Measurements from ENCODE around the gene ZYX. TPM values are rescaled to one million over a fixed set of nuclear protein-coding genes. Genes with fewer than 3 reads are reported as not detected.

Gene ZYX
- total and polyA plus RNA-seq, 2 donors (not counting 1 experiment from before 2014, with no cell fraction given) = 32.3 to 53.8 TPM

DNA sequence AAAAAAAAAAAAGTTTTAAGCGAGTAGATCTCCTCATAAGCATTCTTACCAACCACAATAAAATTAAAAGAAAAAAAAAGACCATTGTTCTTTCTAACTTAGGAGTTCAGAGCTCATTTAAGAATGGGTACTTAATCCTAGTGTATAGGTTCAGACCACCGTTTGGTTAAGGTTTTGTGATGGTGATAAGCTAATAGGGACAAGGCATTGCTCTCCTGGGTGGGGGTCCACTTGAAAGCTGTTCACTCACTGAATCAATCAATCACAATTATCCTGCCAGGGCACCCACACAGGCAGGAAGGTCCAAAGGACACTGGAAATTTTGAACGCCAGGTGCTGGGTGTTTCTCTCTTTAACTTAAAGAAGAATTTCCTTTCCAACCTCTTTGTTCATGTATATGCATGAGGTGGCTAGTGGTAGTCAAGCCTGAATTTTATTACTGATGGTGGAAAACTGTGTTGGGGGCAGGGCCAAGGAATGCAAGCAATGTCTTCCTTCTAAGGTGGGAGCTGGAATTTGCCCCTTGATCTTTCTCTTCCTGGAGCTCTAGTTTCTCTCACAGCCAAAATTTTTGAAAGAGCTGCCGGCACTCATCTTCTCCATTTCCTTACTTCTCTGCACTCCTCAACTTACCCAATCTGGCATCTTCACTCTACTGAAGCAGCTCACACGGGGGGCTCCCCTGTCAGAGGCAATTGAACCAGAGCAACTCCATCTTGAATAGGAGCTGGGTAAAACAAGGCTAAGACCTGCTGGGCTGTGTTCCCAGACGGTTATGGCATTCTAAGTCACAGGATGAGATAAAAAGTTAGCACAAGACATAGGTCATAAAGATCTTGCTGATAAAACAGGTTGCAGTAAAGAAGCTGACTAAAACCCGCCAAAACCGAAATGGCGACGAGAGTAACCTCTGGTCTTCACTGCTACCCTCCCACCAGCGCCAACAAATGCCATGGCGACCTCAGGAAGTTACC lies 11.2 kb upstream of the ZYX start:
- no peaks in the 10 kb centered on the region for H3K79me2 ChIP-seq (ENCODE audit: control insufficient read depth, insufficient read depth, low read length)
- H4K20me1 ChIP-seq (ENCODE audit: control insufficient read depth, insufficient read depth, low read length, poor library complexity, severe bottlenecking) = no peaks in the 10 kb centered on the region
- WGBS (ENCODE audit: insufficient coverage) = 93% methylated on average over 3 of the region's 12 CpGs
- CTCF ChIA-PET = interaction anchor here (0.7 to 2.5 kb wide), 4 partner anchors 10 to 130 kb away, joined by 3 to 12 read pairs (median 6); no protein-coding TSS in a partner anchor
- H3K4me1 ChIP-seq (ENCODE audit: control insufficient read depth in 2 of 2, insufficient read depth in 2 of 2, low read length in 2 of 2) = peaks cover 12 to 18% of the 10 kb centered on the region in 2 donors
- peaks cover 17% of the 10 kb centered on the region for H3K4me1 Mint-ChIP-seq
- DNase-seq (no peak), ATAC-seq (ENCODE audit: low read depth) (no peak)
- H3K4me3 ChIP-seq (ENCODE audit: control extremely low read depth in 1 of 5, extremely low read depth in 1 of 5, insufficient read depth in 1 of 5, low read depth in 2 of 5, low read length in 4 of 5) = no peak overlapping the region
- no peak for TF ChIP-seq EZH2 (IDR thresholded peaks at IDR 0.05; ENCODE audit: borderline replicate concordance, insufficient read depth, low read depth, low read length, poor library complexity, severe bottlenecking)
- TF ChIP-seq, protein P1, sequence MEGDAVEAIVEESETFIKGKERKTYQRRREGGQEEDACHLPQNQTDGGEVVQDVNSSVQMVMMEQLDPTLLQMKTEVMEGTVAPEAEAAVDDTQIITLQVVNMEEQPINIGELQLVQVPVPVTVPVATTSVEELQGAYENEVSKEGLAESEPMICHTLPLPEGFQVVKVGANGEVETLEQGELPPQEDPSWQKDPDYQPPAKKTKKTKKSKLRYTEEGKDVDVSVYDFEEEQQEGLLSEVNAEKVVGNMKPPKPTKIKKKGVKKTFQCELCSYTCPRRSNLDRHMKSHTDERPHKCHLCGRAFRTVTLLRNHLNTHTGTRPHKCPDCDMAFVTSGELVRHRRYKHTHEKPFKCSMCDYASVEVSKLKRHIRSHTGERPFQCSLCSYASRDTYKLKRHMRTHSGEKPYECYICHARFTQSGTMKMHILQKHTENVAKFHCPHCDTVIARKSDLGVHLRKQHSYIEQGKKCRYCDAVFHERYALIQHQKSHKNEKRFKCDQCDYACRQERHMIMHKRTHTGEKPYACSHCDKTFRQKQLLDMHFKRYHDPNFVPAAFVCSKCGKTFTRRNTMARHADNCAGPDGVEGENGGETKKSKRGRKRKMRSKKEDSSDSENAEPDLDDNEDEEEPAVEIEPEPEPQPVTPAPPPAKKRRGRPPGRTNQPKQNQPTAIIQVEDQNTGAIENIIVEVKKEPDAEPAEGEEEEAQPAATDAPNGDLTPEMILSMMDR (IDR thresholded peaks at IDR 0.05) = no peak
- H3K27ac ChIP-seq (ENCODE audit: low read length in 2 of 2) = no peak overlapping the region
- no peaks in the 10 kb centered on the region for H3K9me3 Mint-ChIP-seq (ENCODE audit: insufficient read depth)
- H3K9ac ChIP-seq (ENCODE audit: low read length) = no peak overlapping the region
- H3K9me3 ChIP-seq (ENCODE audit: control extremely low read depth in 1 of 3, control insufficient read depth in 2 of 3, insufficient read depth in 1 of 3, low read length in 2 of 3) = no peaks in the 10 kb centered on the region
- H2AFZ ChIP-seq (ENCODE audit: insufficient read depth, low read depth, low read length, poor library complexity, severe bottlenecking) = no peak overlapping the region
- no peak overlapping the region for H3K4me2 ChIP-seq (replicated peaks; ENCODE audit: low read depth, low read length, poor library complexity, severe bottlenecking)
- no peak overlapping the region for H3K27ac Mint-ChIP-seq
- H3K27me3 ChIP-seq (replicated peaks in 1 of 4; ENCODE audit: control extremely low read depth in 1 of 4, control insufficient read depth in 3 of 4, insufficient read depth in 4 of 4, low read length in 3 of 4) = peaks cover 0 to 23% (median 7%) of the 10 kb centered on the region in 4 experiments
- H3K36me3 ChIP-seq (replicated peaks in 1 of 2; ENCODE audit: control extremely low read depth in 1 of 2, control insufficient read depth in 1 of 2, extremely low read depth in 1 of 2, insufficient read depth in 2 of 2, low read length in 1 of 2) = no peaks in the 10 kb centered on the region
- H3K4me3 Mint-ChIP-seq = no peak overlapping the region
- POLR2A ChIA-PET = interaction anchor here (0.7 kb wide), 1 partner anchor 10 kb away, joined by 3 read pairs; no protein-coding TSS in a partner anchor
- intact Hi-C loops (cut with micrococcal nuclease) = loop anchor here (10.0 kb wide), 2 partner anchors 45 kb away; no protein-coding TSS in a partner anchor
- peaks cover 34% of the 10 kb centered on the region for H3K27me3 Mint-ChIP-seq
